Progenitor cell of endocrine pancreas (in vitro differentiated cells): ENCODE measurements around the gene ZDHHC14. TPM values are rescaled to one million over a fixed set of nuclear protein-coding genes. Genes with fewer than 3 reads are reported as not detected.

Source experiments
- DNase-seq: peaks from one replicate; pipeline ENCODE4 v3.0.0; 2021; ENCODE audit warnings: low spot score; ENCODE audit not compliant: unreplicated experiment
- H3K27ac Mint-ChIP-seq: 2 replicates; pipeline ENCODE4 v1.8.0; 2021; ENCODE audit warnings: mild to moderate bottlenecking, moderate library complexity, mixed read lengths
- H3K27me3 Mint-ChIP-seq: 2 replicates; pipeline ENCODE4 v1.8.0; 2021; ENCODE audit warnings: mixed read lengths
- H3K36me3 Mint-ChIP-seq: 2 replicates; pipeline ENCODE4 v1.8.0; 2022; ENCODE audit warnings: mixed read lengths; ENCODE audit not compliant: insufficient read depth
- H3K4me1 Mint-ChIP-seq: 2 replicates; pipeline ENCODE4 v1.8.0; 2021; ENCODE audit warnings: low read depth, mixed read lengths
- H3K4me3 Mint-ChIP-seq: 2 replicates; pipeline ENCODE4 v1.8.0; 2021; ENCODE audit warnings: low read depth, mild to moderate bottlenecking, moderate library complexity, mixed read lengths
- H3K9me3 Mint-ChIP-seq: 2 replicates; pipeline ENCODE4 v1.8.0; 2021; ENCODE audit warnings: low read depth, mixed read lengths
- total RNA-seq: library from RNA; stranded (reverse); gene quantifications from 2 replicates; pipeline ENCODE4 v1.2.1, GENCODE V29; 2021
- TF ChIP-seq, protein P1 (sequence below): fragments of 200-600 bp; sonication (generic); IDR thresholded peaks from one replicate; pipeline ENCODE4 v1.5.0; 2021; ENCODE audit warnings: antibody characterized with exemption, mild to moderate bottlenecking; ENCODE audit not compliant: unreplicated experiment

The ZDHHC14 gene
- total RNA-seq, 1 donor from 2014 or later, result 9.0 TPM

DNA sequence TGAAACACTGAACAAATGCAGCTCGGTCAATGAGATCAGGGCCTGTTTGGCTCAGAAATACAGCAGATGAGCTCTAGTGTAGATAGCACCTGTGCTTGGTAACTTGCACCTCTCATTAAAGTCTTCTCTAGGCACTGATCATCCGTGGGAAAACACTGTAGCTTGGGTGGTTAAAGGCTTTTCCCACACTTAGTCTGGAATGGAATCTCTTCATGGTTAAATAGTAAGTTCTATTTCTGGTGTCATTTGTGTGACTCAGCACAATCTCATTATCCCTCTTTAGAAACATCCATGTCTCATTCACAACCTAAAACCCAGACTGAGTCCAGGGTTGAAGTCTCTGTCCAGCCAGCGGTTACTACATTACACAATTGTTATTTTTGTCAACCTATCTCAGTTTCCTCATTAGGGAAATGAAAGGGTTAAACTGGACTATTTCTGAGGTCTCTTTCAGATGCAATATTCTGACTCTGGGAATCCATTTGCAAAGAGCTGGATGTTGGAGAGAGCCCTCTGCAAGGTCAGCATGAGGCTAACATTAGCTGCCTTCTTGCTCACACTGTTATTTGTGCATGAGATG is 125.0 kb downstream of the ZDHHC14 start:
- peaks cover 3% of the 10 kb centered on the region for H3K27me3 Mint-ChIP-seq
- no peak overlapping the region for H3K27ac Mint-ChIP-seq
- H3K4me1 Mint-ChIP-seq, result no peaks in the 10 kb centered on the region
- no peak overlapping the region for H3K4me3 Mint-ChIP-seq
- peaks cover 31% of the 10 kb centered on the region for H3K9me3 Mint-ChIP-seq
- peaks cover 16% of the 10 kb centered on the region for H3K36me3 Mint-ChIP-seq
- TF ChIP-seq, protein P1, sequence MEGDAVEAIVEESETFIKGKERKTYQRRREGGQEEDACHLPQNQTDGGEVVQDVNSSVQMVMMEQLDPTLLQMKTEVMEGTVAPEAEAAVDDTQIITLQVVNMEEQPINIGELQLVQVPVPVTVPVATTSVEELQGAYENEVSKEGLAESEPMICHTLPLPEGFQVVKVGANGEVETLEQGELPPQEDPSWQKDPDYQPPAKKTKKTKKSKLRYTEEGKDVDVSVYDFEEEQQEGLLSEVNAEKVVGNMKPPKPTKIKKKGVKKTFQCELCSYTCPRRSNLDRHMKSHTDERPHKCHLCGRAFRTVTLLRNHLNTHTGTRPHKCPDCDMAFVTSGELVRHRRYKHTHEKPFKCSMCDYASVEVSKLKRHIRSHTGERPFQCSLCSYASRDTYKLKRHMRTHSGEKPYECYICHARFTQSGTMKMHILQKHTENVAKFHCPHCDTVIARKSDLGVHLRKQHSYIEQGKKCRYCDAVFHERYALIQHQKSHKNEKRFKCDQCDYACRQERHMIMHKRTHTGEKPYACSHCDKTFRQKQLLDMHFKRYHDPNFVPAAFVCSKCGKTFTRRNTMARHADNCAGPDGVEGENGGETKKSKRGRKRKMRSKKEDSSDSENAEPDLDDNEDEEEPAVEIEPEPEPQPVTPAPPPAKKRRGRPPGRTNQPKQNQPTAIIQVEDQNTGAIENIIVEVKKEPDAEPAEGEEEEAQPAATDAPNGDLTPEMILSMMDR, result no peak
- DNase-seq, result no peak

DNA sequence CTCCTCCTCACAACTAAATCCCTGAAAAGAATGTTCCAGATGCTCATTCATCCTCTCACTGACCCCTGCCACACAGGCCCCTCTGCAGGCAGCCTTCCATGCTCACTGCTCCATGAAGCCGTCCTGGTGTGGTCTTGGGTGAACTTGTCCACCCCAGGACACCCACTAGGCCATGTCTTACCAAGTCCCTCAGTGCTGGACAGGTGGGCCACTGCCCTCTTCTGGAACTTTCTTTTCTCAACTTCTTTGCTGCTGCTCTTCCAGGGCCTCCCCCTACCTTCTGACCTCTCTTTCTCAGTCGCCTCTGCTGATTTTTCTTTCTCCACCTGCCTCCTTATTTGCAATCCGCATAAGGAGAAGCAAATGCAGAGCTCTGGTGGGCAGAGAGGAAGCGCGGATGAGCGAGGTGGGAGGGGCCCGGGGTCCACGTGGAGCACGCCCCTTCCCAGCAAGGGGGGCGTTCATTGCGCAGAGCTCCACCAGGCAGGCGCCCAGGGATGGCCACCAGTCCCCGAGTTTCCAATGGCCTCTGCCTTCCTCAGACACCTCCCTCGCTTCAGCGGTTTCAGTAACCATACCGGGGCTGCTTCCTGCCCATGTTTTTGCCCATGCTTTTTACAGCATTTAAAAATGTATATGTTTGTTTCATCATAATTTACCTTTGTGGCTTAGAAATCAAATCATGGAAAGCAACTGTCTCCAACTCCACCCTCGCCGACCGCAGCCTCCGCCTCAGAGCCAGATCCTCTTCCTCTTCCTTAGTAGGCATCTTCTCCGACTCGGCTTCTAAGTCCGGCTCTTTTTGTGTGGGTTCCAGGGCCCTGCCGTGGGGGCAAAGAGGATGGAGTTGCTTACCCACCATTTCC is 129.6 kb downstream of the ZDHHC14 start:
- DNase-seq, result no peak
- TF ChIP-seq, protein P1, result no peak
- Mint-ChIP-seq H3K27me3 (peaks cover 3% of the 10 kb centered on the region), H3K36me3 (peaks cover 10% of the 10 kb centered on the region), H3K27ac (no peak overlapping the region), H3K9me3 (peaks cover 21% of the 10 kb centered on the region), H3K4me3 (no peak overlapping the region), H3K4me1 (peaks cover 14% of the 10 kb centered on the region)

DNA sequence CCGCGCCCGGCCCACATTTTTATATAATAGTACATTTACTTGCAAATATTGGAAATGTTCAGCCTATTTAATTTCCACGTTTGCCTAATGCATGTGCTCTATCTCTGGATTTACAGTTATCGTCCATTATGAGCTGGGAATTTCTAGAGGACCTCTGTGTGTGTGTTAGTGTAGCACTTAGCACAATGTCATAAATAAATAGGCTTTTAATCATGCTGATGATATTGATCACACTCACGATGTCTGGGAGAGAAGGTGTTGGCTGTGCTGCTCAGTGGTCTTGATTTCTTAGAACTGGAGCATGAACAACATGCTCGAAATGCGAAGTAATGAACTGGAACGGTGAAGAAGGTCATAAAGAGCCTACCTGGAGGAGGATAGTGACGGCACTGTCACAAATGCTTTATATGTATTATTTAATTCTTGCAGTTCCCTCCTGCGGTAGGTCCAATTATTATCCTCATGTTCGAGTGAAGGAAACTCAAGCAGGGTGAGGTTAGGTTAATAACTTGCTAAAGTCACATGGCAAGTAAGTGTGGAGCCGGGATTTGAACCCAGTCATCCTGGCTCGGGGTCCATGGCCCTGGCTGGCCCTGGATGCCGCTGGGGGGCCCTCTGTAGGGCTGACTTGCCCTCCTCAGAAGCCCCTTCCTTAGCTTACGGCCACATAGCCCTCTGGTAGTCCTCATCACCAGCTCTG is 130.8 kb downstream of the ZDHHC14 start:
- DNase-seq, result no peak
- TF ChIP-seq, protein P1, result no peak
- H3K4me3 Mint-ChIP-seq, result no peak overlapping the region
- H3K9me3 Mint-ChIP-seq, result peaks cover 10% of the 10 kb centered on the region
- H3K36me3 Mint-ChIP-seq, result peaks cover 7% of the 10 kb centered on the region
- H3K27ac Mint-ChIP-seq, result no peak overlapping the region
- H3K27me3 Mint-ChIP-seq, result peaks cover 3% of the 10 kb centered on the region
- peaks cover 16% of the 10 kb centered on the region for H3K4me1 Mint-ChIP-seq

DNA sequence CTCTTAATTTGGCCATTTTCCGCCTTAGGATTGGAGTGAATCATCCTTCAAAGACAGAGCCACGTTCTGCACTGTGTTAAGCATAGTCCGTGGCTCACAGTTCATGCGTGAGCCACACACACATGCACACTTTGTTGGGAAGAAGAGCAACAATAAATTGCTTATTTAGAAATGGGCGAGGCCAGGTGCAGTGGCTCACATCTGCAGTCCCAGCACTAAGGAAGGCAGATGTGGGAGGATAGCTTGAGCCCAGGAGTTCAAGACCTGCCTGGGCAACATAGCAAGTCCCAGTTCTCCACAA is 131.3 kb downstream of the ZDHHC14 start:
- peaks cover 3% of the 10 kb centered on the region for H3K27me3 Mint-ChIP-seq
- DNase-seq, result no peak
- peaks cover 5% of the 10 kb centered on the region for H3K36me3 Mint-ChIP-seq
- no peak overlapping the region for H3K27ac Mint-ChIP-seq
- H3K4me1 Mint-ChIP-seq, result peaks cover 16% of the 10 kb centered on the region
- no peak overlapping the region for H3K4me3 Mint-ChIP-seq
- TF ChIP-seq, protein P1, result no peak
- peaks cover 8% of the 10 kb centered on the region for H3K9me3 Mint-ChIP-seq

DNA sequence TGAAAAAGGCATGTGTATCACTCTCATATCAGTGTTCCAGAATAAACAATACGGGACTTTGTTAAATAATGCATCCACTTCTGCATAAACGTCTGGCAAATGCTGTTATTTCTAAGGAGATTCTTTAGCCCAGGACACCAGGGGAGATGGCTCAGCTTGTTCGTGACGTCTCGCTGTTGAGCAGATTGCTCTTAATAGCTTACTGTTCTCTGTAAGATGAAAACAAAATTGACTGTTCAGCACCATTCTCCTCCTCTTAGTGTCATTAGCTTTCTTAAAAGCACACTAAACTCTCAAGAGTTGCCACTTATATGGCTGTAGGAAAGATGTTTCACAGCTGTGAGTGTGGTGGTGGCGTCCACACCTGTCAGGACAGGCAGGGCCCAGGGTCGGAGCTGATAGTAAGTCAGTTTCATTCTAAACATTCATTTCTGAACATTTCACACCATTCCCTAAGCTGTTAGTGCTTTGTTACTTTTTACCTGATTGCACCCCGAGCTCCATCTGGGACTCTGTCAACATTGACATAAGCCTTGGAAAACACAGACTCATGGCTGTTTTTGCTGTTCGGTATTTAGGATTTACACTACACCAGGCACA is 132.1 kb downstream of the ZDHHC14 start:
- peaks cover 2% of the 10 kb centered on the region for H3K36me3 Mint-ChIP-seq
- H3K27me3 Mint-ChIP-seq, result peaks cover 3% of the 10 kb centered on the region
- H3K27ac Mint-ChIP-seq, result peak overlapping the region; percentile 50
- TF ChIP-seq, protein P1, result no peak
- no peak overlapping the region for H3K4me3 Mint-ChIP-seq
- DNase-seq, result no peak
- peaks cover 2% of the 10 kb centered on the region for H3K9me3 Mint-ChIP-seq
- H3K4me1 Mint-ChIP-seq, result peaks cover 16% of the 10 kb centered on the region
